GM12873 (cell line): ENCODE results near the gene SLC35F1.

Experiments used
- TF ChIP-seq, protein P1 (sequence below): IDR thresholded peaks from 2 replicates; pipeline ENCODE4 v1.5.1; 2012; ENCODE audit warnings: low read depth, mild to moderate bottlenecking, moderate library complexity, low read length, control low read depth; ENCODE audit not compliant: insufficient read depth; ENCODE audit errors: missing control alignments

SLC35F1 gene

DNA sequence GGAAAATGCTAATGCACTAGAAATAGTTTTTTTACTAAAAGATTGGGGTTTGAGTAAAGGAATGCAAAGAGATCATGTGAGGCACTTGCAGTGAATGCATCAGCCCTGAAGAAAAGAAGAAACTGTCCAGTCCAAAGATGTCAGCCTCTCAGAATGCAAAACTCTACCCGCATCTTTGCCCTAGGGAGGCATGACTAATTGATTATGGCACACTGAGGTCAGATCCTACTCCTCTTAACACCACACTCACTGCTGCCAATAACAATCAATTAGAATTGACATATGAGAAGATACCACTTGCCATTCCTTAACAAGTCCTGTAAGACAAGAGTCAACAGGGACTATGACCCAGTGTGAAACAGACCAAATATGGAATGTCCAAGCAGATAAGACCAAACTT, 378.7 kb downstream of the SLC35F1 start:
- TF ChIP-seq, protein P1, sequence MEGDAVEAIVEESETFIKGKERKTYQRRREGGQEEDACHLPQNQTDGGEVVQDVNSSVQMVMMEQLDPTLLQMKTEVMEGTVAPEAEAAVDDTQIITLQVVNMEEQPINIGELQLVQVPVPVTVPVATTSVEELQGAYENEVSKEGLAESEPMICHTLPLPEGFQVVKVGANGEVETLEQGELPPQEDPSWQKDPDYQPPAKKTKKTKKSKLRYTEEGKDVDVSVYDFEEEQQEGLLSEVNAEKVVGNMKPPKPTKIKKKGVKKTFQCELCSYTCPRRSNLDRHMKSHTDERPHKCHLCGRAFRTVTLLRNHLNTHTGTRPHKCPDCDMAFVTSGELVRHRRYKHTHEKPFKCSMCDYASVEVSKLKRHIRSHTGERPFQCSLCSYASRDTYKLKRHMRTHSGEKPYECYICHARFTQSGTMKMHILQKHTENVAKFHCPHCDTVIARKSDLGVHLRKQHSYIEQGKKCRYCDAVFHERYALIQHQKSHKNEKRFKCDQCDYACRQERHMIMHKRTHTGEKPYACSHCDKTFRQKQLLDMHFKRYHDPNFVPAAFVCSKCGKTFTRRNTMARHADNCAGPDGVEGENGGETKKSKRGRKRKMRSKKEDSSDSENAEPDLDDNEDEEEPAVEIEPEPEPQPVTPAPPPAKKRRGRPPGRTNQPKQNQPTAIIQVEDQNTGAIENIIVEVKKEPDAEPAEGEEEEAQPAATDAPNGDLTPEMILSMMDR, result no peak

DNA sequence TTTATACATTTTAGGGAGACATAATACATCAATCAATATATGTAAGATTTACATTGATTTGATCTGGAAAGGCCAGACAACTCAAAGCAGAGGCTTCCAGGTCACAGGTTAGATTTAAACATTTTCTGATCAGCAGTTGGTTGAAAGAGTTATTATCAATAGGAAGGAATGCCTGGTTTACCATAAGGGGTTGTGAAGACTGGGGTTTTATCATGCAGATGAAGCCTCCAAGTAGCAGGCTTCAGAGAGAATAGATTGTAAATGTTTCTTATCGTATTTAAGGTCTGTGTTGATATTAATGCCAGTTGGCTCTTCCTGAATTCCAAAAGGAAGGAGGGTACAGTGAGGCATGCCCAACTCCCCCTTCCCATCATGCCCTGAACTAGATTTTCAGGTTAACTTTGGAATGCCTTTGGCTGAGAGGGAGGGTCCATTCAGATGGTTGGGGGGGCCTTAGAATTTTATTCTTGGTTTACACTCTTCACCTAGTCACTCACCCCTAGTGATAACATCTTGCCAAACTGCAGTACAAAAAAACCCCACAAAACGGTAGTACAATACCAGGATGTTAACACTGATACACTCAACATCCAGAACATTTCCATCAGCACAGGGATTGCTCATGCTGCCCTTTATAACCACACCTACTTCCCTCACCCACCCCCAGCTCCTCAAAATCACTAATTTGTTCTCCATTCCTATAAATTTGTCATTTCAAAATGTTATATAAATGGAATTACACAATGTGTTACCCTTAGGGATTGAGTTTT, 381.5 kb downstream of the SLC35F1 start:
- TF ChIP-seq, protein P1, result no peak

DNA sequence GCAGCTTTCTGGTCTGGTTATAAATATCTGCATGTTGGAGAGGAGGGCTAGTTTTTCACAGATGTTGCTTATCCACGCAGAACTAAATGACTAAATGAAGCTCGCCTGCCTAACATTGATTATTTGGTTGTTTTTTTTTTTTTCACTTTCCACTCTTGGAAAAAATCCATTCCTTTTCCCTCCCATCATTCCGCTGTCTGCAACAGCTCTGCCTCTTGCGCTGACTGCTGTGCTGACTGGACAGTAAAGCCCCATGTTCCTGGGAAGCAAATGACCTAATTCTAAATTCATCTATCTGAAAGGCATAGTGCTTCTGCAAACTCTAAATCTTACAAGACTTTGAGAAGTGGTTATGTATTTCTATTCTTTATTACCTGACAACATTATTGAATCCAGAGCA, 385.5 kb downstream of the SLC35F1 start:
- TF ChIP-seq, protein P1, result no peak

DNA sequence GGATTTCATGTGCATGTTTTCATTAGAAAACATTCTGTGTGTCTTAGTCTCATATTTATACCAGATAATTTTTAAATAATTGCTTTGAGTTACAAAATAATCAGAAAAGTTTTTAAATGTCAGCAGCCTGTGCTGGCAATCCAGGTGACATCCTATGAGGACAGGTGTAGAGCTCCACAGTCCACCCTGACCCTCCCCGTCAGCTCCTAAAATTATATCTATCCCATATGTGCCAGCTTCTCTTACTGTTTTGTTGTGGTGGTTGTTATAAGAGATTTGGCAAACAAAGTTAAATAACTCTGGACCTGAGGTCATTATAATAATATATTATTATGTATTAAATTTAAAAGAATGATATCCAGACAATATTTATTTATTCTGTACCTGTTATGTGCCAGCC, 387.8 kb downstream of the SLC35F1 start:
- TF ChIP-seq, protein P1, result no peak

DNA sequence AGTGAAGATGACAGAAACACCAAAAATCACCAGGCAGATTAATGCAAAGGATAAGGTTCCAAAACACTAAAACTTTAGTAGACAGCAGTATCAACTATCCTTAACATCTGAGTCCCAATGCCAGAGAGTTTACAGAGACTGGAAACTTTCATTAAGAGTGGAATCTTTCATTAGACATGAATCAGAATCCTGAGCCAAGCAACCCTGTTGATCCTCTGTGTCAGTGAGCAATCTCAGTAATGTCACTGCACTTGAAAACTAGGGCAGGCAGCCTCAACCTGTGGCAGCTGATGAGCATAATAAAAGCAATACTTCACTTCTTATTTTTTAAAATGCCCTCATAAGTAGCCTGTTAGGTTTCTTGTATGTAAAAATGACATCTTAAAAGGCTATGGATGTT, 388.3 kb downstream of the SLC35F1 start:
- TF ChIP-seq, protein P1, result no peak

DNA sequence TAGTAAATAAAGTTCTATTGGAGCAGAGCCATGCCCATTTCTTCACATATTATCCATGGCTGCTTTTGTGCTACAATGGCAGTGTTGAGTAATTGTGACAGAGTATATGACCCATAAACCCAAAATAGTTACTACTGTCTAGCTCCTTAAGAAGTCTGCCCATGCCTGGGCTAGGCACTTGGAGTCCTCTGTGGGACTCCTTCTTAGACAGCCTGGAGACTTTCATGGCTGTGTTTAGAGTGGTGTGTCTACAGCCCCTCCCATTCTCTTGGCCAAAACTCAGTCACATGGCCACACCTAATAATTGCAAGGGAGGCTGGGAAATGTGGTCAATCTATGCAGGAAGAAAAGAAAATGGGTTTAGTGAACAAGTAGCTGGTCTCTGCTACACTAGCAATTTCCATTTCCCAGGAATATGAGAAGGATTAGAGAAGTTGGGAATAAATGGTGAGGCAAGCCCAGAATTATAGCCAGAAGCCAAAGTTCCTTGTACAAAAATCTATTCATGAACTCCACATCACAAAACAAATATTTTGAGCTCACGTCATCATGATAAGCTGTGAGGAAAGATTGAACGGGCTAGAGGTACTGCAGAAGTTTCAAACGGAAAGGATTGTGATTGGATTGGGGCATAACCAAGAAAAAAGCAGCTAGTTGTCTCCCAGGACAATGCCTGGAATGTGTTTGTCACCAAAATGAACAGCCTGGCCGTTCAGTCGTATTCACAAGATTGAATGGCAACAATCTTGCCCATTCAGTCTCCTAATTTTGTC, 389.3 kb downstream of the SLC35F1 start:
- TF ChIP-seq, protein P1, result no peak

DNA sequence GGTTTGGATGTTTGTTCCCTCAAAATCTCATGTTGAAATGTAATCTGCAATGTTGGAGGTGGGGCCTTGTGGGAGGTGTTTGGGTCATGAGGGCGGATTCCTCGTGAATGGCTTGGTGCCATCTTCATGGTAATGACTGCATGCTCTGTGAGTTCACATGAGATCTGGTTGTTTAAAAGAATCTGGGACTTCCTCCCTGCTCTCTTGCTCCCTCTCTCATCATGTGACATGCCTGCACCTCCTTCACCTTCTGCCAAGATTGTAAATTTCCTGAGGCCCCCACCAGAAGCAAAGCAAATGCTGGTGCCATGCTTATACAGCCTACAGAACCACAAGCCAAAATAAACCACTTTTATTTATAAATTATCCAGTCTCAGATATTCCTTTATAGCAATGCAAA, 390.8 kb downstream of the SLC35F1 start:
- TF ChIP-seq, protein P1, result no peak
